H1 (cell line): ENCODE data around the gene LRCH1. TPM values are rescaled to one million over a fixed set of nuclear protein-coding genes. Genes with fewer than 3 reads are reported as not detected.

Source experiments
- CTCF ChIA-PET: fragments of 300-600 bp; sonication (Branson Sonifier 250); formaldehyde crosslinking; loops from one replicate; lab custom pipeline; 2021; ENCODE audit not compliant: partially characterized antibody; lab: Charles Lee
- POLR2A ChIA-PET: fragments of 300-600 bp; sonication (Branson Sonifier 250); formaldehyde crosslinking; loops from one replicate; lab custom pipeline; 2021; ENCODE audit warnings: inconsistent platforms; ENCODE audit not compliant: partially characterized antibody; lab: Charles Lee
- DNase-seq, 2 experiments: peaks; one replicate each; pipeline versions ENCODE4 v3.0.0 to v3.0.0-alpha.2; 2010 to 2022; ENCODE audit warnings: low spot score in 2 of 2, low read depth in 1 of 2, mixed read lengths in 1 of 2
- FAIRE-seq: peaks from 2 replicates; lab custom pipeline; 2011; peaks lifted over from hg19 to GRCh38; lab: Jason Lieb, UNC
- H2AFZ ChIP-seq: 2 replicates; pipeline ENCODE4 v1.8.1; 2012; ENCODE audit warnings: low read length, inconsistent platforms
- H2AK5ac ChIP-seq: 2 replicates; pipeline ENCODE4 v1.6.1; 2013; ENCODE audit warnings: low read depth, low read length
- H2BK120ac ChIP-seq: replicated peaks from 2 replicates; pipeline ENCODE3; 2013; ENCODE audit warnings: low read depth, low read length, inconsistent platforms
- H2BK12ac ChIP-seq: 2 replicates; pipeline ENCODE4 v1.6.1; 2013; ENCODE audit warnings: low read depth, low read length
- H2BK15ac ChIP-seq: 2 replicates; pipeline ENCODE4 v1.6.1; 2013; ENCODE audit warnings: low read length
- H2BK20ac ChIP-seq: 2 replicates; pipeline ENCODE4 v1.6.1; 2013; ENCODE audit warnings: low read length
- H2BK5ac ChIP-seq: 2 replicates; pipeline ENCODE4 v1.6.1; 2013; ENCODE audit warnings: low read depth, low read length
- H3K14ac ChIP-seq: 2 replicates; pipeline ENCODE4 v1.6.1; 2013; ENCODE audit warnings: inconsistent platforms; ENCODE audit not compliant: insufficient read length
- H3K18ac ChIP-seq: 2 replicates; pipeline ENCODE4 v1.6.1; 2013; ENCODE audit warnings: low read length; ENCODE audit errors: extremely low read depth
- H3K23ac ChIP-seq: 2 replicates; pipeline ENCODE4 v1.6.1; 2013; ENCODE audit warnings: inconsistent platforms; ENCODE audit not compliant: insufficient read length
- H3K23me2 ChIP-seq: 2 replicates; pipeline ENCODE4 v1.6.1; 2013; ENCODE audit warnings: low read depth, low read length
- H3K27ac ChIP-seq: 2 replicates; pipeline ENCODE4 v1.6.1; 2011; ENCODE audit warnings: low read depth, low read length, inconsistent platforms
- H3K27me3 ChIP-seq, 4 experiments: replicated peaks in 1 of 4; 1 replicate in 1 of 4; 2 replicates in 3 of 4; pipeline versions ENCODE4 v1.6.1 to v1.8.1; 2011 to 2013; ENCODE audit warnings: low read length in 3 of 4, mild to moderate bottlenecking in 3 of 4, inconsistent platforms in 2 of 4, mixed read lengths in 2 of 4, moderate library complexity in 1 of 4; ENCODE audit not compliant: control insufficient read depth in 3 of 4, insufficient read depth in 3 of 4; ENCODE audit errors: extremely low read depth in 1 of 4
- H3K36me3 ChIP-seq, 4 experiments: 2 replicates each; pipeline versions ENCODE4 v1.6.1 to v1.8.1; 2011 to 2013; ENCODE audit warnings: mild to moderate bottlenecking in 4 of 4, low read length in 3 of 4, moderate library complexity in 2 of 4, control low read depth in 1 of 4, inconsistent platforms in 1 of 4; ENCODE audit not compliant: insufficient read depth in 4 of 4, control insufficient read depth in 2 of 4
- H3K4ac ChIP-seq: replicated peaks from 2 replicates; pipeline ENCODE3; 2013; ENCODE audit warnings: low read length, low read depth, mixed read lengths, inconsistent platforms; ENCODE audit not compliant: insufficient read length
- H3K4me1 ChIP-seq, 4 experiments: replicated peaks in 1 of 4; 1 replicate in 1 of 4; 2 replicates in 3 of 4; pipeline versions ENCODE4 v1.6.1 to v1.8.1; 2011 to 2013; ENCODE audit warnings: low read length in 3 of 4, inconsistent platforms in 2 of 4, mixed read lengths in 1 of 4; ENCODE audit not compliant: insufficient read depth in 4 of 4, control insufficient read depth in 3 of 4
- H3K4me2 ChIP-seq, 2 experiments: 2 replicates each; pipeline versions ENCODE4 v1.6.1 to v1.8.1; 2011 to 2013; ENCODE audit warnings: low read depth in 2 of 2, low read length in 2 of 2, control low read depth in 1 of 2, inconsistent platforms in 1 of 2, mild to moderate bottlenecking in 1 of 2; ENCODE audit not compliant: insufficient read depth in 1 of 2
- H3K4me3 ChIP-seq, 4 experiments: fragments of 200-600, 300-600 bp in 1 of 4; sonication (generic), shearing (Covaris generic), sonication (Bioruptor Twin) in 1 of 4; 2 replicates each; pipeline versions ENCODE4 v1.5.1 to v1.8.1; 2011 to 2016; ENCODE audit warnings: low read length in 4 of 4, low read depth in 3 of 4, control low read depth in 2 of 4, inconsistent platforms in 2 of 4, mild to moderate bottlenecking in 2 of 4, mixed read lengths in 1 of 4, moderate library complexity in 1 of 4; ENCODE audit not compliant: insufficient read depth in 2 of 4; ENCODE audit errors: extremely low read depth in 1 of 4
- H3K56ac ChIP-seq: replicated peaks from 2 replicates; pipeline ENCODE3; 2013; ENCODE audit warnings: low read depth, mild to moderate bottlenecking, mixed read lengths, low read length, inconsistent platforms; ENCODE audit not compliant: insufficient read length
- H3K79me1 ChIP-seq: 2 replicates; pipeline ENCODE4 v1.6.1; 2013; ENCODE audit warnings: low read depth, low read length, control low read depth
- H3K79me2 ChIP-seq, 2 experiments: 2 replicates each; pipeline versions ENCODE4 v1.6.1 to v1.8.1; 2012 to 2013; ENCODE audit warnings: low read length in 2 of 2, mild to moderate bottlenecking in 2 of 2, inconsistent platforms in 1 of 2; ENCODE audit not compliant: insufficient read depth in 2 of 2, control insufficient read depth in 1 of 2
- H3K9ac ChIP-seq, 4 experiments: replicated peaks in 1 of 4; 1 replicate in 1 of 4; 2 replicates in 3 of 4; pipeline versions ENCODE4 v1.6.1 to v1.8.1; 2011 to 2013; ENCODE audit warnings: low read depth in 3 of 4, low read length in 3 of 4, control low read depth in 2 of 4, mild to moderate bottlenecking in 2 of 4, moderate library complexity in 2 of 4, inconsistent platforms in 1 of 4; ENCODE audit errors: extremely low read depth in 1 of 4
- H3K9me3 ChIP-seq, 2 experiments: 2 replicates each; pipeline versions ENCODE4 v1.6.1 to v1.8.1; 2012 to 2013; ENCODE audit warnings: mild to moderate bottlenecking in 2 of 2, moderate library complexity in 2 of 2, control low read depth in 1 of 2, inconsistent platforms in 1 of 2, low read depth in 1 of 2, low read length in 1 of 2, mixed read lengths in 1 of 2; ENCODE audit not compliant: insufficient read depth in 2 of 2
- H4K20me1 ChIP-seq, 2 experiments: replicated peaks in 1 of 2; 2 replicates each; pipeline versions ENCODE3 to v1.8.1; 2011 to 2013; ENCODE audit warnings: inconsistent platforms in 2 of 2, low read length in 2 of 2, mild to moderate bottlenecking in 1 of 2; ENCODE audit not compliant: insufficient read depth in 2 of 2, control insufficient read depth in 1 of 2
- H4K5ac ChIP-seq: 2 replicates; pipeline ENCODE4 v1.6.1; 2013; ENCODE audit warnings: low read length, low read depth, mixed read lengths, inconsistent platforms; ENCODE audit not compliant: insufficient read length
- H4K8ac ChIP-seq: 2 replicates; pipeline ENCODE4 v1.8.0; 2013; ENCODE audit warnings: mild to moderate bottlenecking, moderate library complexity, low read length, inconsistent platforms; ENCODE audit not compliant: insufficient read depth; ENCODE audit errors: extremely low read depth
- H4K91ac ChIP-seq: replicated peaks from 2 replicates; pipeline ENCODE3; 2013; ENCODE audit warnings: low read length, mixed read lengths, inconsistent platforms; ENCODE audit not compliant: insufficient read length
- CHD2 ChIP-seq: IDR thresholded peaks from 2 replicates; pipeline ENCODE4 v1.6.1; 2012; ENCODE audit warnings: low read length, improper control_type of control experiment
- CREB1 ChIP-seq: IDR thresholded peaks from 2 replicates; pipeline ENCODE4 v1.6.1; 2012; ENCODE audit warnings: inconsistent platforms
- GABPA ChIP-seq: IDR thresholded peaks from 2 replicates; pipeline ENCODE4 v1.6.1; 2011; ENCODE audit warnings: mild to moderate bottlenecking, low read length, moderate library complexity, borderline replicate concordance; ENCODE audit not compliant: insufficient read depth
- KDM4A ChIP-seq: IDR thresholded peaks from one replicate; pipeline ENCODE4 v1.7.1; 2012; ENCODE audit warnings: low read depth, mild to moderate bottlenecking, moderate library complexity, low read length, inconsistent platforms; ENCODE audit not compliant: severe bottlenecking
- SAP30 ChIP-seq: fragments of 300-600 bp; sonication (generic); IDR thresholded peaks from 2 replicates; pipeline ENCODE4 v1.7.1; 2012; ENCODE audit warnings: low read length, moderate library complexity, mild to moderate bottlenecking, inconsistent platforms; ENCODE audit not compliant: insufficient read depth, insufficient replicate concordance
- TAF1 ChIP-seq: IDR thresholded peaks from 2 replicates; pipeline ENCODE4 v1.6.1; 2011; ENCODE audit warnings: mild to moderate bottlenecking, low read depth, low read length
- ZNF274 ChIP-seq: IDR thresholded peaks from 2 replicates; pipeline ENCODE4 v1.7.0; 2012; ENCODE audit warnings: low read length, borderline replicate concordance; ENCODE audit errors: extremely low read depth
- WGBS, 2 experiments: shearing (Covaris generic) in 1 of 2; methylation state at CpG; one replicate each; pipeline versions ENCODE4 v1.1.6 to v1.1.7; 2013 to 2015; ENCODE audit warnings: low lambda C conversion rate in 2 of 2, mixed read lengths in 2 of 2, inconsistent platforms in 1 of 2, low coverage in 1 of 2, missing lambda C conversion rate in 1 of 2; ENCODE audit not compliant: insufficient replicate concordance in 2 of 2, insufficient coverage in 1 of 2, insufficient read length in 1 of 2; ENCODE audit errors: extremely low coverage in 1 of 2, missing lambda C conversion rate in 1 of 2; 5-methylcytosine and 5-hydroxymethylcytosine counted together
- polyA plus RNA-seq, 7 experiments: library from polyadenylated mRNA; depleted of rRNA in 3 of 7; stranded (reverse) in 5 of 7; unstranded in 2 of 7; fragments of >200 nt in 5 of 7; fragments of 200-250 nt in 2 of 7; gene quantifications; 1 replicate in 5 of 7; 2 replicates in 1 of 7; 4 replicates in 1 of 7; pipeline versions ENCODE4 v1.2.1 to v1.2.3, GENCODE V29; 2011 to 2013; ENCODE audit warnings: missing spikeins in 2 of 7, mixed read lengths in 2 of 7
- total RNA-seq: library from RNA; stranded (reverse); fragmentation: NEBNext Ultra II Directional; extraction: Animal tissue kit (Norgen Biotek cat#: 25700); gene quantifications from 2 replicates; pipeline ENCODE4 v1.2.1, GENCODE V29; 2021

The LRCH1 gene
- total and polyA plus RNA-seq, 2 of the 8 experiments (the other 6 are each of a cell fraction or from before 2014, with no cell fraction given) = 3.0 to 10.1 TPM

GRCh38 chr13:46745062-46745461 lies 192.1 kb downstream of the LRCH1 start:
- H3K27ac ChIP-seq = no peak overlapping the region
- H3K14ac ChIP-seq = no peak overlapping the region
- 90% methylated on average over 4 of the region's 4 CpGs; no CpG with 5 or more reads in 1 of the 2 experiments for WGBS, 2 experiments
- H4K8ac ChIP-seq = no peak overlapping the region
- H2BK15ac ChIP-seq = no peak overlapping the region
- ChIA-PET CTCF (interaction anchor here (1.3 kb wide), 1 partner anchor 20 kb away, joined by 3 read pairs; no protein-coding TSS in a partner anchor), POLR2A (interaction anchor here (0.8 kb wide), 1 partner anchor 9 kb away, joined by 3 read pairs; no protein-coding TSS in a partner anchor)
- H3K36me3 ChIP-seq = no peaks in the 10 kb centered on the region
- H2AK5ac ChIP-seq = no peak overlapping the region
- H2BK5ac ChIP-seq = no peak overlapping the region
- no peak overlapping the region for H3K56ac ChIP-seq
- H3K4me2 ChIP-seq = no peak overlapping the region
- no peak overlapping the region for H3K18ac ChIP-seq
- no peaks in the 10 kb centered on the region for H3K27me3 ChIP-seq
- H4K5ac ChIP-seq = no peak overlapping the region
- H2BK120ac ChIP-seq = no peak overlapping the region
- no peaks in the 10 kb centered on the region for H4K20me1 ChIP-seq
- H3K4ac ChIP-seq = no peak overlapping the region
- no peaks in the 10 kb centered on the region for H3K4me1 ChIP-seq
- no peak overlapping the region for H4K91ac ChIP-seq
- H3K79me2 ChIP-seq = no peaks in the 10 kb centered on the region
- H3K9ac ChIP-seq = no peak overlapping the region
- no peak overlapping the region for H3K4me3 ChIP-seq
- no peak overlapping the region for H2BK12ac ChIP-seq
- no peak overlapping the region for H3K23ac ChIP-seq
- FAIRE-seq = no peak
- TF ChIP-seq TAF1 = no peak
- no peak for TF ChIP-seq SAP30
- TF ChIP-seq CREB1 = no peak
- no peak for TF ChIP-seq KDM4A
- TF ChIP-seq CHD2 = no peak
- TF ChIP-seq GABPA = no peak
- TF ChIP-seq ZNF274 = no peak
- DNase-seq = no peak
- H2BK20ac ChIP-seq = no peak overlapping the region
- no peaks in the 10 kb centered on the region for H3K79me1 ChIP-seq
- no peak overlapping the region for H2AFZ ChIP-seq
- no peaks in the 10 kb centered on the region for H3K9me3 ChIP-seq
- H3K23me2 ChIP-seq = no peaks in the 10 kb centered on the region
